ENCODE measurements around the gene OCLN. TPM values are rescaled to one million over a fixed set of nuclear protein-coding genes. Genes with fewer than 3 reads are reported as not detected.
A peak's percentile ranks its signal among the peaks of the same experiment; 100 is the strongest.
"Not testable (repeated sequence)": the region's sequence is repeated elsewhere in the genome, so short reads cannot be mapped to it uniquely, and the experiment has no call there.

Gene OCLN
- total and polyA plus RNA-seq, 9 of the 15 experiments (the other 6 are each of a cell fraction or from before 2014, with no cell fraction given) = 0.05 to 0.29 (median 0.15) TPM

GRCh38 chr5:69559908-69560330 is 67.3 kb downstream of the OCLN start, which contains the start of gene GTF2H2C:
GTF2H2C (plus strand) TSS chr5:69560191; CDS start chr5:69565133, 4,942 bp downstream.
- H3K9me1 ChIP-seq (ENCODE audit: control insufficient read depth, insufficient read depth, low read length); BruUV-seq (replicated peaks); in situ Hi-C loops (cut with MboI); intact Hi-C loops (cut with micrococcal nuclease); FAIRE-seq; H4K20me1 ChIP-seq (replicated peaks; ENCODE audit: control insufficient read depth, insufficient read depth, low read length); H3K27ac ChIP-seq (ENCODE audit: extremely low read depth, low read depth, low read length); H3K79me2 ChIP-seq (ENCODE audit: control insufficient read depth, insufficient read depth, low read length); POLR2A ChIA-PET; CTCF ChIA-PET (ENCODE audit: low intra/inter-chr PET ratio); H3K27me3 ChIP-seq (ENCODE audit: control insufficient read depth in 2 of 2, insufficient read depth in 2 of 2, low read length in 2 of 2); H3K4me1 ChIP-seq (replicated peaks in 1 of 2; ENCODE audit: control insufficient read depth in 2 of 2, insufficient read depth in 2 of 2, low read length in 2 of 2); H3K36me3 ChIP-seq (ENCODE audit: control insufficient read depth, insufficient read depth, low read length); H3K9me3 ChIP-seq (replicated peaks; ENCODE audit: control insufficient read depth, insufficient read depth, low read depth, low read length); TF ChIP-seq JUND (tag; IDR thresholded peaks at IDR 0.05; ENCODE audit: borderline replicate concordance, low read depth, low read length); NR2C2 (CRISPR knock-in tag; IDR thresholded peaks at IDR 0.05): not testable (repeated sequence)
- peak within 1 kb of the TSS; percentile 74 for H3K4me2 ChIP-seq (ENCODE audit: insufficient read depth, low read length)
- ATAC-seq (peak; percentile 98), DNase-seq (ENCODE audit: extremely low read depth in 1 of 4, low spot score in 3 of 4) (peak in 1 of 4 experiments; percentile 80)
- H3K9ac ChIP-seq (ENCODE audit: insufficient read depth in 1 of 2, low read depth in 2 of 2, low read length in 2 of 2) = peak within 1 kb of the TSS; percentile 49 to 79
- H3K4me3 ChIP-seq = peak within 1 kb of the TSS; percentile 40
- peak within 1 kb of the TSS; percentile 86 for H2AFZ ChIP-seq (ENCODE audit: low read depth, low read length)
- WGBS (ENCODE audit: insufficient coverage, low coverage, missing lambda C conversion rate) = 6% methylated on average over 11 of the region's 40 CpGs
- TF ChIP-seq RBFOX2 (IDR thresholded peaks at IDR 0.05; ENCODE audit: low read depth, low read length) (peak; percentile 77), VEZF1 (CRISPR knock-in tag; IDR thresholded peaks at IDR 0.05) (0 out of 2 replicates have a peak, but pooled peaks have one; percentile 25), ELF1 (tag; IDR thresholded peaks at IDR 0.05) (peak; percentile 35; the same call in 1 of the 2 replicates), ZFX (CRISPR knock-in tag; IDR thresholded peaks at IDR 0.05) (0 out of 2 replicates have a peak, but pooled peaks have one; percentile 13), JUND (IDR thresholded peaks at IDR 0.05; ENCODE audit: borderline replicate concordance, low read depth, low read length) (0 out of 2 replicates have a peak, but pooled peaks have one; percentile 22), POLR2A (conservative IDR thresholded peaks at IDR 0.05) (peak; percentile 63; the same call in 1 of the 2 replicates), NR2C2 (tag; IDR thresholded peaks at IDR 0.05) (peak; percentile 90), POLR2G (IDR thresholded peaks at IDR 0.05; ENCODE audit: low read depth, low read length) (peak; percentile 78), YY1 (IDR thresholded peaks at IDR 0.05; ENCODE audit: borderline replicate concordance in 1 of 3, control insufficient read depth in 1 of 3, extremely low read depth in 1 of 3, insufficient read depth in 3 of 3, insufficient read length in 1 of 3, insufficient replicate concordance in 2 of 3, low read depth in 1 of 3, low read length in 2 of 3) (peak in 2 of 3 experiments; percentile 39 to 52), CTCF (IDR thresholded peaks at IDR 0.05 in 2 of 3, conservative IDR thresholded peaks at IDR 0.05 in 1 of 3; ENCODE audit: insufficient read depth in 2 of 3, low read depth in 1 of 3, low read length in 3 of 3) (peak; percentile 19 to 38 (median 37); a peak in 2 of 6 replicates), FIP1L1 (IDR thresholded peaks at IDR 0.05; ENCODE audit: low read depth, low read length, poor library complexity, severe bottlenecking) (peak; percentile 25), GABPB1 (CRISPR knock-in tag; IDR thresholded peaks at IDR 0.05) (peak; percentile 79), SIN3A (IDR thresholded peaks at IDR 0.05; ENCODE audit: borderline replicate concordance in 2 of 2, control insufficient read depth in 1 of 2, low read depth in 2 of 2, low read length in 2 of 2) (0 out of 4 replicates have a peak, but pooled peaks of 1 of the 2 experiments have one; percentile 65)

Measured in K562 (cell line).